Measurements from ENCODE around the gene ASPHD2.

The ASPHD2 gene

DNA sequence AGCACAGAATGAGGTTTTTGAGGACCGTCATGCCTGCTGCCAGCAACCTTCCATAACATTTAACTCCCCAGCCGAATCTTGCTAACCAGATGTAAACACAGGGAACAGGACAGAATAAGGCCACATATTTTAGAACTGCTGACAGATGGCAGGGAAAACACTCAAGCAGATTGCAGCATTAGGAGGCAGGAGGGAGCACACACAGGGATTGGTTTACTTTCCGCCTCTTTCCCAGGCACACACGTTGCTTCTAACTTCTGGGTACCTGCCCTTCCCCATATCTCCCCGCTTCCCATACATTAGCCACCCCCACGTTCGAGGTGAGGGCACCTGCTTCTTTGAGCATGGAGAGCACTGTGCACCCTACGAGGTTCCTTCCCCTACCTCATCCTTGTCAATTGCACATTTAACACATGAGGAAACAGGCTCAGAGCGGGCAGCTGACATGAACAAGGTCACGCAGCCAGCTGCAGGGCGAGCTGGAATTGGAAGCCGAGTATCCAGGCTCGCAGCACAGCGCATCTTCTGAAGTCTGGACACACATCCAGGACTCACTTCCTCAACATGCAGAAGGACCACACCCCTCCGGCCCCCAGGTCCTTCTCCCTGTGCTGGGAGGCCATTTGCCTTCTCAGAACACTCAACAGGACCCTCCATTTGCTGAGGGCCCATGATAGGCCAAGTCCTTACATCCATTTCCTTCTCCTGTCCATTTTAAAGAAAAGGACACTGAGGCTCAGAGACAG lies 18.7 kb downstream of the ASPHD2 start:
- no peak for DNase-seq

DNA sequence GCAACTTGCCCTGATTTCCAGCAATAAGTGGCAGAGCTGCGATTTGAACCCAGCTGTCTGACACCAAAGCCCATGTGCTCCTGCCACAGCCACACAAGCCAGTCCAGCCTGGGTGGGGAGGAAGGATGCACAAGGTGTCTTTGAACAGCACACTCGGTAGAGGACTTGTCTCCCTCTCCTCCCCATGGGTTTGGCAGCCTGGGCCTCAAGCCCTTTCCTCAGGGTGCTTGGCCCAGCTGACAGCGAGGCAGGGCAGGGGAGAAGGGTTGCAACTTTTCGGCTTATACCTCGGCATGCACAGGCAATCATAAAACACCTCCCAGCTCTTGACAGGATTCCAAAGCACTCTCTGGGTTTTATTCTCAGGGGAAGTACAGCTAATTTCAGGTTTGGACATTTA lies 19.3 kb downstream of the ASPHD2 start:
- DNase-seq = no peak

DNA sequence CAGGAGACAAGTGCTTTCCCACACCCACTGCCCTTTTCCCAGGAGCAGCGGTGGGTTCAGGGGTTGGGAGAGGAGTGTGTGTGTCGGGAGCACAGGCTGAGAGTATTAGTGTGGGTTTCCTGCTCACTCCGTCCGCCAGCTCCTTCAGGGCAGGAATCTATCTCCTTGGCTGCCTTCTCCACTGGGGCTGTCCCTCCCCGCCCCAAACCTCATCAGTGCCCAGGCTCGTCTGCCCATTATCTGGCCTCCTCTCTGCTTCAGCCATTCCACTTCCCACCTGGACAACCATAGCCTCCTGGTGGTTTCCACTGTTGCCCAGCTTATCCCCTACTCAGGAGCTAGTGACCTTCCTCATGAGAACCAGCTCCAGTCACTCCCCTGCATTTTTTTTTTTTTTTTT lies 19.9 kb downstream of the ASPHD2 start:
- no peak for DNase-seq

DNA sequence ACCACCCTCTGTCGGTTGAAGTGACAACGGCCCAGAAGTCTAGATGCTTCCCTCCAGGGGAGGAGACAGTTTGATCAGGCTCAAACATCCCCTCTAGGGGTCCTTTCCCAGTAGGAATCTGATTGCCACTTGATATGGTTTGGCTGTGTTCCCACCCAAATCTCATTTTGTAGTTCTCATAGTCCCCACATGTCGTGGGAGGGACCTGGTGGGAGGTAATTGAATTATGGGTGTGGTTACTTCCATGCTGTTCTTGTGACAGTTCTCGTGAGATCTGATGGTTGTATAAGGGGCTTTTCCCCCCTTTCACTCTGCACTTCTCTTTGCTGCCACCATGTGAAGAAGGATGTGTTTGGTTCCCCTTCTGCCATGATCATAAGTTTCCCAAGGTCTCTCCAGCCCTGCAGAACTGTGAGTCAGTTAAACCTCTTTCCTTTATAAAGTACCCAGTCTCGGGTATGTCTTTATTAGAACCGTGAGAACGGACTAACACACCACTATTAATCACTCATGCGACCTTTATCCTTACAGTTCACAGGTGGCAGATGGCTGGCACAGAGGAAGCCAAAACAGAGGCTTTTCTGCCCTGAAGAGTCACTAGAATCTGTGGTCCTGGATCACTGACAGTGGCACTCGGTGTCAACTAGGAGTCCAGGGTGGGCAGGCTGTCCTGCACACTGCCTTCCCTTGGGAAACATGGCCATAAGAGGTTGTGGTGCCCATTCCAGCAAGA lies 21.6 kb downstream of the ASPHD2 start:
- DNase-seq = no peak

DNA sequence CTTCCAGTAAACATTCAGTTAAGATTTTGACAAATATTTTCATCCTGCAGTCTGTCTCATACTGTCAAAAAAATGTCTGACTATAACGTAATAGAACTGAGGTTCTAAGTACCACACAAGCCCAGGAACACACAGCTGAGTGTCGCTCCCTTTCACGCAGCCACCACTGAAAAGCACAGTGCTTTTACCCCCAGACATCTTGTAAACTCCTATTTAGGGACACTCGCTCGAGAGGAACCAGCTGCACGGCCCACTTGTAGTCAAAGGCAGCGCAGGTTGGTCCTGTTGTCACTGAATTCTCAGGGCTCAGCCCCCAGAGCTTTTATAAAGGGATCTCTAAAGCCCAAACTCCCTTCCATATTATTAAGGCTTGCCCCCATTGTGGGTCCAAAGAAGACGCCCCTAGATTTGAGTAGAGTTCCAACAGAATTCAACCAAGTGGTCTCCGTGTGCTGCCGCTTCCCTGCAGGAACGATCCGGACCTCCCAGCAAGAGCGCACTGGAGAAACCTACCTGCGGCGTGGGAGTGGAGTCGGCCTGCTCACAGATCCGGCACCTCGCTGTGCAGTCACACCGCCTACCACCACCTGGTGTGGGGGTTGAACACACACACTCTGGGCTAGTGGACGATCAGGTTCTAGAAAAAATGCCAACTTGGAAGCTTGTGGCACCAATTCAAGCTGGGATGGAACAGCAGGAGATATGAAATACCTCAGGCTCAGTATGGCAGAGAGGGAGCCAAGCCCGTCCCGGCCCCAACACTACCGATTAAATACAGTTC lies 23.4 kb downstream of the ASPHD2 start:
- no peak for DNase-seq

DNA sequence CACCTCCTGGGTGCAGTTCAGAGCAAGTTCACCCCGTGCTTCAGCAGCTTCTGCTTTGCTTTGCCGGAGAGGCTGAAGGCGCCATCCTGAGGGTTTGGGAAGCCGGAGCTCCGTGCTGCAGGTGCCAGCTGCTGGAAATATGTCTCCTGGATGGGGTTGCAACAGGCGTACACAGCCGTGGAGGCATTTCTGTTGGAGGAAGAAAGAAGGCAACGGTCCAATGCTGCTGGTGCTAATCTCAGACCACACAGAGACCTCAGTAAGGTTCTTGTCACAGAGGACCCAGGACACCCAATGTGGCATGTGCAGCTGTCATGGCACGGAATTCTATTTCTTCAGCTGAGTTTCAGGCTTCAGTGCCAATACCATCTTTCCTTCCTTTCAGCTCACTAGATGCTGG lies 24.2 kb downstream of the ASPHD2 start:
- DNase-seq = no peak

DNA sequence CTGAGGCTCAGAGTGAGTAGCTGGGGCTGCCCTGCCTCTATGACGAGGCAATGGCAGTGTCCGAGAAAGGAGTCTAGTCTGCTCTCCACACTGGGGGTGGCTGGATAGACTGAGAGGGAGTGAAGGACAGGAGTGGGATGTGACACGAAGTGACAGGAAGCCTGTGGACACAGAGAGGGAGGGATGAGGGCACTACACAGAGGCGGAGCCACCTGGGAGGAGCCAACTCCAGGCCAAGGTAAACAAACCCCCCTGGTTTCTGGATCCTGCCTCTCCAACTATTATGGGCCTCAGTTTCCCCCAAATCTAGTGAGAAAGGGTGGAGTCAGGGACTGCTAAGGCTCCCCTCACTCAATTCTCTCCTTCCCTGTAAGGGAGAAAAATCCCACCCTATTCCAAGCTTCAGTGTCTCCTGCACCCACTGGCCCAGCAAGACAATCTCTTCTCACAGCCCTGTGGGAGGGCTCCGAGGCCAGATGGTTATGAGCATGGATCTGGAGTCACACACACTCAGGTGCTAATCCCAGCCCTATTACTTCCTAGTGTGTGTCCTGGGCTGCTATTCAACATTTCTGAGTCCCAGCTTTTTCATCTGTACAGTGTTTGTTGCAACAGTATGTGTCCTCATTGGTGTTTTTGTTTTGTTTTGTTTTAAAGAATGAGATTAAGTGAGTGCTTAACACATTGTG lies 24.9 kb downstream of the ASPHD2 start:
- no peak for DNase-seq

DNA sequence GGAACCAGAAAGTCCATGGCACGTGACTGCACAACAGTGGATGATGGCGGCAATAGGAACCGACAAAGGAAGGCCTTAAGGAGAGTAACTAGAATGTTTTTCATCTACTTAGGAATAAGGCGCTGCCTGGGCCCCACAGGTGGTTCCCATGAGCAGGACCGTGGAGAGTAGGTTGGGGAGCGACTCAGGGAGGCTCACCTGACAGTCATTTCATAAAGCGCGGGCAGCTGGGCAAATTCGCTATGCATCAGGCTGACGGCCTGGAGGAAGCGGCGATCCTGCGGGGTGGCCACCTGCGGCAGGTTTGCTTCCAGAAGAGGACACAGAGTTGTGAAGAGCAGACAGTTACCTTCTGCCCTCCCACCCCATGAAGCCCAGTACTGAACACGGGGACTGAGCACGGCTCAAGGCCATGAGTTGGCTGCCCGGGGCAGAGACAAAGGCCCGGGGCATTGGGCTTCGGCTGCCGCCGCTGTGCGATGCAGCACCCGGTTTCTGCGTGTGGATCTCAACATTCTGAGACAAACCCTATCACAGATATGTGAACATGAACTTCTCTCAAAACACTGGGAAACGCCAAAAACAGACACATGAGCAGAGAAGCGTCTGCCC lies 28.7 kb downstream of the ASPHD2 start:
- DNase-seq = no peak

DNA sequence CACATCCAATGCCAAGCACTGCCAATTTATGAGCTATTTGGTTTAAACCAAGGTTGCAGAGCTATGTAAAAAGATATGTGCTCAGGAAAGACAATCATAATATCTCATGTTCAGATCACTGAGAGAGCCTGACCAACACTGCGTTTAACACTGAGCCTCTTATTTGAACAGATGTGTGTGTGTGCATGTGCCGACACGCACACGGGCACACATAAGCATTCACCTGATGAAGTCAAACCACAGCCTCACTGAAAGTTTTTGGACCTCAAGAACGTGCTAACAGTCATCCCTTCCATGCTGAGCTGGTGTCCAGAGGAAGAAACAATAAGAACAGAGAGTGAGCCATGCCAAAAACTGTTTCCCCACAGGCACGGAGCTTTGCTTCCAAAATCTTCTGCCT lies 31.1 kb downstream of the ASPHD2 start:
- no peak for DNase-seq

DNA sequence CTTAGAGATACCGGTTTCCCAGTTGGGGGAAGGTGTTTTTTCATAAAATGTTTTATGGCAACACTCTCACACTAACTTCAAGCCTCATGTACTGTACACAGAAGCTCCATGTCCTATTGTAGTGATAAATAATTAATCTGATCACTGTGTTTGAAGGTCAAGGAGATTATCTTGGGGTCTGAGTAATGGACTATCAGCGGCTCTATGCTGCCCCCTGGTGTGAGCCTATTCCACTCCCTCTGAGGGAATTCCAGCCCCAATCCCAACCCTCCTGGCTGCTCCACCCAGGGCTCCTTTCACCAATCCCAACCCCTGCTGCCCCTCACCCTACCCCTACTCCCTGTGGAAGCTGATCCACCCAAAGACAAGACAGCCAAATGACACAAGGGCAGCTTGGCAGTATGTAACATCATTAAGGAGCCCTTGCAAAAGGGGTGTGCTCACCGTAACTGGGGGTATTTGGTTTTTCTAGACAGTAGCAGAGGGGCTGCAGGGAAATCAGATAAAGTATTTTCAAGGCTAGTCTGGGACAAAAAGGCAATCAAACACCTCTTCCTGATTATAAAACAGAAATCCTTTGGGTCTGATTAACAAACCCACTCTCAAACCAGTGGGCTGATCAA lies 32.2 kb downstream of the ASPHD2 start:
- no peak for DNase-seq

DNA sequence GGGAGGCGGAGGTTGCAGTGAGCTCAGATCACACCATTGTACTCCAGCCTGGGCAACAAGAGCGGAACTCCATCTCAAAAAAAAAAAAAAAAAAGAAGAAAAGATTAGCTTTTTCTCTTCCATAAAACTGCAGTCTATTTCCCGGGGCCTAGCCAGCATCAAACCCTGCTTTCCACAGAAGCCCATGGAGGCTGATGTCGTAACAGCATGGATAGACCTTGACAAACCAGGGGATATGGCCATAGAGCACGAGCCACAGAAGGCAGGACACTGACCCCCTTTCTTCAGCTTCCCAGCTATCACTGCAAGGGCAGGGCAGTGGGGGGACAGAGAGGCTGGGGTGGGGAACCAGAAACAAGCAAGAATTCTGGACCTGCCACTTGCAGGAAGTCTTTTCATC lies 33.0 kb downstream of the ASPHD2 start:
- DNase-seq = no peak

DNA sequence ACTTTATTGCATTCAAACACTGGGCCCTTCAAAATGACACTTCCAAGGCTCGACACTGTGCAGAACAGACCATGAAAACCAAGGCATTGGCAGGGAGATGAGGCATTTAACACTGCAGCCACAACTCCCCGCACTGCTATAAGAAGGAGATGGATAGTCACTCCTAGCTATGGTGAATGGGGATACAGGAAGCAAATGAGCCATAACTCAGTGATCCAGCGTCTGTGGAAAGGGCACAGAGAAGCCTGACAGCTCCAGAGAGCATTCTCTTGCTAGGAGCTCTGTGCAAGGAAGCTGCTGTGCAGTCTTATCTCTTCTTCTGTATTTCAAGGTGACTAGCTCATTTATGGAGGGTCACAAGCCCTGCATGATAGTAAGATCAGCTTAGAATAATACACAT lies 33.6 kb downstream of the ASPHD2 start:
- no peak for DNase-seq

DNA sequence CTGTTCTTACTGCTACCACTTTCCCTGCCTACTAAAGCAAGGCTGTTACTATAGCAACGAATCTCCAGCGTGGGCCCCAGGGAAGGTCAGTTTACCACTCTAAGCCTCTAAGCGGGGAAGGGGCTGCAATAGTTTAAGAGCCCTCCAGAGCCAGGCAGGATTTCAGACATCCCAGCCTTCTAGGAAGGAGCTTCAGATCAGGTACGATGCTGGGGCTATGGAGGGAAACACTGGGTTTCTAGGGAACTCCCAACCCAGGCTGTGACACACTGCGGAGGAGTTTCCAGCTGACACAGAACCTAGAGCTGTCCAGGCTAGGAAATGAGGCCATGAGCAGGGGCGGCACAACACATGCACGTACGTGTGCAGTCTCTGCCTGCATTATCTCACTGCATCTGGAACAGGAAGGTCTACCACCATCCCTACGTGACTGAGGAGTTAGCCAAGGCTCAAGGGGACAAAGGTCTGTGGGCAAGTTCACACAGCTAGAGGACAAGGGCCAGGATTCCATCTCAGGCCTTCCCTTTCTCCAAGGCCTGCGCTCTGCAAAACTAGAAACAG lies 34.1 kb downstream of the ASPHD2 start:
- no peak for DNase-seq

DNA sequence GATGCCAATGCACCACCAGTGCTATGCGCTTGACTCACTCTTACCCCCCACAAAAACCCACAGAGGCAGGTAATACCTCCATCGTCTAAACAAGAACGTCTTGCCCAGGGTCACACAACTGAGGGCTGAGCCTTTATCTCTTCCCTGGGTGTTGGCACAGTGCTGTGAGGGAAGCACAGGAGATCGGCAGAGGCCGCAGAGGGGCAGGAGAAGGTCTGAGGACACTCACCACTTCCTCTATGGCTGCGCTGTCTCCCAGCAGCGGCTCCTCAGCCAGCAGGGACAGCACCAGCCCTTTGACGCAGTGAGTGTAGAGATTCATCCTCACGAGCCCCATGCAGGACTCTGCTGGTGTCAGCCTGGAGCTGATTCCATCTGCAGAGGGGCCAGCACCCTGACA lies 34.6 kb downstream of the ASPHD2 start:
- DNase-seq = no peak

DNA sequence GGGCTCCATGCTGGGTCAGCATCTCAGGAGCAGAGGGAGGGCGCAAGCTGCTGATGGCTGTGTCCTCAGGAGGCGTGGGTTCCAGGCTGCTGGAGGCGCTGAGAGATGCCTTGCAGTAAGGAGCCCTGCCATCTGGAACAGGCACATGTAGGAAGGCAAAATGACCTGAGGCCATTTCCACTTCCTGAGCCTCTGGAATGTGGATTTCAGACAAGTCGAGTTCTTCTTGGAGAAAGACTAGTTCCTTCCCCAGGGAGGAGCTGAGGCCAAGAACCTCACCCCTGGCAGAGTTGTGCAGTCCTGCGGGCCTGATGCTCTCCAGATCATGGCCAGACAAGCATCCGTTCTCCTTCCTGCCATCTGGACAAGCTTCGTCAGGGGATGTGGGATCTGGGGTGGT lies 35.3 kb downstream of the ASPHD2 start:
- DNase-seq = no peak

DNA sequence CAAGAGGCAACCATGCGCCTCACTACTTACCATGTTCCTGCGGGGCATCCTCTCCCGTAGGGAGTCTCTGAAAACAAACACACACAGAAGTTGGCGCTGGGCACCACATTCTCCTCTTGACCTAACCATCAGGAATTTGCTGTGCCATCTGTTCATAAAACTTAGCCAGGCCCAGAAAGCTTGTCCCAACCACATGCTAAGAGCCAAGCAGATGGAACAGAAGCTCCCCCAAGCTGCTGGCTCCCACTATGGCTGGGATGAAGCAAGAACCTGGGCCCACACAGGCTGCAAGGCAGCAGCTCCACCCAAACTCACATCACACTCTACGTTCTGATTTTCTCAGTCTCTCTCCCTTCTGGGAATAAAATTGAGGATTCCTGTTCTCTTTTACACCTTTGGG lies 37.1 kb downstream of the ASPHD2 start:
- DNase-seq = no peak

DNA sequence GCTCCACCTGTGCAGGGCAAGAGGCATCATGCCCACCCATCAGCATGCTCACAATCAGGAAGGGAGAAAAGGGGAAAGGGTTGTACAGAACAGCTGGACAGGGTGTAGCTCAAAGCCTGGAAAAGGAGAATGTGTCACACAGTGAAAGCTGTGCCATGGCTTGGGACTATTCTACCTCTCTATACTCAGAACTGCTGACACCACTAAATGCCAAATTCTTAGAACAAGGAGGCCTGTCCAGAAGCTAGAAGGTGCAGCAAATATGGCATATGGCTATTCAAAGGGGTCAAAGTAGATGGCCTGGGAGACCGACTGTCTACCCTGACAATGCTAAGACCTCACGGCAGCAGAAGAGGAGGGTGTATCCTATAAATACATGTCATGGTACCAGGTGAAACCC lies 41.7 kb downstream of the ASPHD2 start:
- no peak for DNase-seq

DNA sequence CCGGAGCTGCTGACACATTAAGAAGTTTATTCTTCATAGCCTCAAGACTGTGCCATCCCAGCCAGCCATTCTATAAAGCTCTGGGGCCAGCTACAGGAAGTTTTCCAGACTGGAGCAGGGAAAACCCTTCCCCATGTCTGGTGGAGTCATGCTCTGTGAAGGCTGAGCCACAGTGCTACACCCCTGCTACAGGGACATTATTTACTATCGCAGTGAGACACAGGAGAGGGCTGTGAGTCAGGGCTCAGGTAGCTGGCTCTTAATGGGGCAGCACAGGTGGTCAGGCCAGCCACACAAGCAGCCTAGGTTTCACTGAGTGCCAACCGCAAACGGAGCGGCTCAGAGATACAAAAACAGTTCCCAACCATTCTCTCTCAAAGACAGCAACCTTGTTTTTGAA lies 42.5 kb downstream of the ASPHD2 start:
- DNase-seq = no peak

DNA sequence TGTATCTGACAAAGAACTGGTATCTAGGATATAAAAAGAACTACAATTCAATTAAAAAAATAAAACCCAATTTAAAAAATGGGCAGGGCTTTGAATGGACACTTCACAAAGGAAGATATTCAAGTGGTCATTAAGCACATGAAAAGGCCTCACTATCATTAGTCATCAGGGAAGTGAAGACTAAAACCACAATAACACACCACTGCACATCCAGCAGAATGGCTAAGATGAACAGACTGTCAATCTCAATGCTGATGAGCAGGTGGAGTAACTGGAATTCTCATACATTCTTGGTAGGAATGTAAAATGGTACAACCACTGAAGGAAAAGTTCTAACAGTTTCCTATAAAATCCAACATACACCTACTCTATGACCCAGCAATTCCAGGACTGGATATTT lies 45.6 kb downstream of the ASPHD2 start:
- no peak for DNase-seq

DNA sequence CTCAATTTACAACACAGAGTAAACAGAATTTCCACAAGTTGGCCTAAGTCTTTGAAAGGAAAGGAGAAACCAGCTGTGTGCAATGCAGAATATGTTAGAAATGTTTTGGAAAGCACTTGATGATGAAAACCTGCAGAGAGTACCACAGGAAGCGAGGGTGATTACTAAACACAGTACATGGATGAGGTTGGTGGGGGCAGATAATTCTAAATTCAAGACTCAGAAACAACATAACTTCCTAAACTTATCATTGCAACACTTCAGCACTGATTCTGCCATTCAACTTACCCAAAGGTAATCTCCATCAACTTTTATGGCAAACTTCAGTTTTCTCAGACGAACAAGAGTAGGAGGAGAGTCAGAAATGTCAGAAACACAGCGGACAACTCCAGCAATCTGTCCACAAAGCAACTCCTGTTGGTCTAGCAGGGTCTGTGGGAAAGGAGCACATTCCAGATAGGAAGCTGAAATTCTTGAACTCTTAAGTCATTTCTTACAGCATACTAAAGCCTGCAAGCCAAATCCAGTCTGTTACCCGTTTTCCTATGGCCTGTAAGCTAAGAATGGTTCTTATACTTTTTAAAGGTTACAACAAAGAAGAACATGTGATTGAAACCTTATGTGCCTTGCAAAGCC lies 47.8 kb downstream of the ASPHD2 start:
- DNase-seq = no peak

DNA sequence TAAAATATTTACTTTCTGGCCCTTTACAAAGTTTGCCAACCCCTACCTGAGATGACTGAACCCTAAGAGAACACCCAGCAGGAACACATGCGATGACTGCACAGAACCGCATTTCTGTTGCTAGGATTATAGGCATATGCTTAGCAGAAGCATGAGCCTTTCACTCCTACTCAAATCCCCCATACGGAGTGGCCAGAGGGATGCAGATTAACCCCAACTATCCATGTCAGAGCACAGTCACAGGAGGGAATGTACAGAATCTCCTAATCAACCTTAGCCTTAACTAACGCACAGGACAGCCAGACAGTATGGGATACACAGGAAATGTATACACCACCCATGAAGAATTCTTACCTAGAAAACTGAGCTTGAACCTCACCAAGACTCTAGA lies 48.3 kb downstream of the ASPHD2 start:
- no peak for DNase-seq
